ENCODE results near the gene CTXN1.

DNA sequence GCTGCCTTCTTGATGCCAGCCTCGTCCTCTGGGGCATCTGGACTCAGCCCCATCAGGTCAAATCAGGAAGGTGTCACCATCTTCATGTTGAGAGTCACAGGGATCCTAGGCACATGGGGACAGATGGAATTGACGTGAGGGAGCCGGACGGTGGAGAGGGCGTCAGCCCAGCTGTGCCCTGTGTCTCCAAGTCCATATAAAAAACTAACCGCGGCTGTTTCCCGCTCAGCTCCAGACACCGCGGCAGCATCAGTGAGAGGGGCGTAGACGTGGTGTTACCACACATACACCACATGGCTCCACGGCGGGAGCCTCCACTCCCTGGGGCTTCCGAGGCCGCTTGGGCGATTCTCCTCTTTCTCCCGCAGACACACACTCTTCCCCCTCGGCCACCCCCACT is 46.1 kb downstream of the CTXN1 start:
- TF ChIP-seq, protein P1, sequence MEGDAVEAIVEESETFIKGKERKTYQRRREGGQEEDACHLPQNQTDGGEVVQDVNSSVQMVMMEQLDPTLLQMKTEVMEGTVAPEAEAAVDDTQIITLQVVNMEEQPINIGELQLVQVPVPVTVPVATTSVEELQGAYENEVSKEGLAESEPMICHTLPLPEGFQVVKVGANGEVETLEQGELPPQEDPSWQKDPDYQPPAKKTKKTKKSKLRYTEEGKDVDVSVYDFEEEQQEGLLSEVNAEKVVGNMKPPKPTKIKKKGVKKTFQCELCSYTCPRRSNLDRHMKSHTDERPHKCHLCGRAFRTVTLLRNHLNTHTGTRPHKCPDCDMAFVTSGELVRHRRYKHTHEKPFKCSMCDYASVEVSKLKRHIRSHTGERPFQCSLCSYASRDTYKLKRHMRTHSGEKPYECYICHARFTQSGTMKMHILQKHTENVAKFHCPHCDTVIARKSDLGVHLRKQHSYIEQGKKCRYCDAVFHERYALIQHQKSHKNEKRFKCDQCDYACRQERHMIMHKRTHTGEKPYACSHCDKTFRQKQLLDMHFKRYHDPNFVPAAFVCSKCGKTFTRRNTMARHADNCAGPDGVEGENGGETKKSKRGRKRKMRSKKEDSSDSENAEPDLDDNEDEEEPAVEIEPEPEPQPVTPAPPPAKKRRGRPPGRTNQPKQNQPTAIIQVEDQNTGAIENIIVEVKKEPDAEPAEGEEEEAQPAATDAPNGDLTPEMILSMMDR (IDR thresholded peaks at IDR 0.05; ENCODE audit: insufficient read depth, low read length, poor library complexity, severe bottlenecking), result no peak
- TF ChIP-seq EZH2phosphoT487 (conservative IDR thresholded peaks at IDR 0.05; ENCODE audit: low read length), result no peak
